LNCAP (cell line): ENCODE measurements around the gene PODXL.

Experiments
- CTCF ChIP-seq: fragments of 450-650 bp; IDR thresholded peaks from 2 replicates; pipeline ENCODE4 v1.5.1; 2017; ENCODE audit warnings: mild to moderate bottlenecking

Gene PODXL

GRCh38 chr7:131527456-131527855 is 29.0 kb downstream of the PODXL start:
- TF ChIP-seq CTCF: no peak

GRCh38 chr7:131525820-131526219 is 30.6 kb downstream of the PODXL start:
- TF ChIP-seq CTCF: no peak

- no peak for TF ChIP-seq CTCF
Measured at GRCh38 chr7:131524703-131525102, 31.7 kb downstream of the PODXL start.

DNA sequence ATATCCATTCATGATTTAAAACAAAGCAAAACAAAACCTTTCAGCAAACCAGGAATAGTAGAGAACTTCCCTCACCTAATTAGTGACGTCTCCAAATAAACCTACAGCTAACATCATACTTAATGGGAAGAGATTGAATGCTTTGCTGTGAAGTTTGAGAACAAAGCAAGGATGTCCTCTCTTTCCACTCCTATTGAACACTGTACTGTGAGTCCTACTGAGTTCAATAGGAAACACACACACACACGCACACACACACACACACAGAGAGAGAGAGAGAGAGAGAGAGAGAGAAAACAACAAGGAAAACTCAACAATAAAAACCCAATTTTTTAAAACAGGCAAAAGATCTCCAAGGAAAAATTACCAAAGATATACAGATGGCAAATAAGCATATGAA is 32.3 kb downstream of the PODXL start:
- TF ChIP-seq CTCF: no peak

- no peak for TF ChIP-seq CTCF
Measured at GRCh38 chr7:131522325-131522930, 34.0 kb downstream of the PODXL start.

- TF ChIP-seq CTCF: no peak
Measured at GRCh38 chr7:131521651-131522163, 34.7 kb downstream of the PODXL start.

GRCh38 chr7:131518626-131519025 is 37.8 kb downstream of the PODXL start:
- TF ChIP-seq CTCF: no peak
